NCI-H187 treated with DMSO at 0.1 percent for 48 hours (cell line): Measurements from ENCODE around the gene MXRA7.

Experiments used
- DNase-seq: peaks from one replicate; lab custom pipeline; 2025; lab: John Stamatoyannopoulos, UW

MXRA7 gene

GRCh38 chr17:76696763-76697701, 13.7 kb downstream of the MXRA7 start:
- no peak for DNase-seq

- no peak for DNase-seq
Measured at GRCh38 chr17:76695059-76695831, 15.5 kb downstream of the MXRA7 start.

GRCh38 chr17:76691379-76692191, 19.2 kb downstream of the MXRA7 start:
- DNase-seq = no peak

GRCh38 chr17:76690596-76691280, 20.0 kb downstream of the MXRA7 start:
- no peak for DNase-seq

GRCh38 chr17:76689859-76690258, 20.9 kb downstream of the MXRA7 start:
- no peak for DNase-seq

- no peak for DNase-seq
Measured at GRCh38 chr17:76688165-76688622, 22.6 kb downstream of the MXRA7 start.

GRCh38 chr17:76687298-76688164, 23.2 kb downstream of the MXRA7 start:
- no peak for DNase-seq

- DNase-seq = no peak
Measured at GRCh38 chr17:76686538-76687297, 24.0 kb downstream of the MXRA7 start.

- DNase-seq = no peak
Measured at GRCh38 chr17:76685846-76686245, 24.9 kb downstream of the MXRA7 start.

- DNase-seq = no peak
Measured at GRCh38 chr17:76685366-76685765, 25.4 kb downstream of the MXRA7 start.

- DNase-seq = no peak
Measured at GRCh38 chr17:76684756-76685155, 26.0 kb downstream of the MXRA7 start.

GRCh38 chr17:76683921-76684745, 26.6 kb downstream of the MXRA7 start:
- DNase-seq = no peak

GRCh38 chr17:76683011-76683755, 27.6 kb downstream of the MXRA7 start:
- no peak for DNase-seq

GRCh38 chr17:76682296-76682695, 28.5 kb downstream of the MXRA7 start:
- DNase-seq = no peak

- no peak for DNase-seq
Measured at GRCh38 chr17:76681222-76682137, 29.3 kb downstream of the MXRA7 start.

- no peak for DNase-seq
Measured at GRCh38 chr17:76679239-76679638, 31.5 kb downstream of the MXRA7 start.

GRCh38 chr17:76678330-76678729, 32.4 kb downstream of the MXRA7 start:
- DNase-seq = no peak
